ENCODE data around the gene FBXO36.
A peak's percentile ranks its signal among the peaks of the same experiment; 100 is the strongest.

FBXO36 gene

DNA sequence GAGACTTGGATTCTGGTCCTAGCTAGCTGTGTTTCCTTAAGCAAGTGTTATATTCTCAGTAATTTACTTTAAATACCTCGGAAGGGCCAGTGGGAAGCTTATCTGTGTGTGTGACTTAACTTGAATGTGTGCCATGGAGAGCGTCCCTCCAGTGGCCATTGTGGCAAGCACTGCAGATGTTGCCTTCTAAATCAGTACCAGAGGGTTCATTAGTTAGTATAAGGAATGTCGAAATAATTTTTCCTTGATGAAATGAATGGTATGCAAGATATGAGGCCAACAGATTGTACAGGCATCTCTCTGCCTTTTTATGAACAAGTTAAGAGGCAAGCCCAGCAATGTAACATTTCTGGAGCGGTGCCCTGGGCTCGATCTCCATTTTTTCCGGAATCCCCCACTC, 52.0 kb downstream of the FBXO36 start:
- DNase-seq = no peak

DNA sequence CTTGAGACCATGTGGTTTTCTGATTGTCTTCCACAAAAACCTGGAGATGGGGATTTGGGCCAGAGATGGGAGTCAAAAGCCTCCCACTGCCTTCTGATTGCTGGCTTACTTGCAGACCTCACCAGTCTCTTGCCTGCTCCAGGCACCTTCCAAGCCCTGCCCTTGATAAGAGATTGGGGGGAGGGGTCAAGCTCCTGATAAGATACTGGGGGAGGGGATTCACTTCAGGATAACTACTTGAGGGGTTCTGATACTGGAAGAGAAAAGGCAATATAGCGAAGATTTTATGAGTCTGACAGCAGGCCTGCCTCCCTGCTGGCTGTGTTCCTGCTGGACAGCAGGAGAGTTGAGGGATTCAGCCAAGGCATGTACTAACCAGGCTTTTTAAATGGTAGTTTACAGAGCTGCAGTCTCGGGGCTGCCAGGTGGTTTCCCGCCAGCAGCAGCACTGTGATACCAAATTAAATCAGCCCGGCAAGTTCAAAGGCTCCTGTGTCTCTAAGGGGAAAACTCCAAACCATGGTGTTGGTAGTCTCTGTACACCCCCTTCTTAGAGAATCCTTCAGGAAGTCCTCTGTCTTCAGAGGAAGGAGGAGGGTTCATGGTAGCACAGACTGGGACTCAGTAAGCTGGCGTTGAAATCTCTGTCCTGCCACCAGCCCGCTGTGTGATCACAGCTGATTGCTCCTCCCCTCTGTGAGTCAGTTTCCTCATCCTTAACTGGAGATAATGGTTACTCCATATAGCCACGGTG, 58.3 kb downstream of the FBXO36 start:
- no peak for DNase-seq

DNA sequence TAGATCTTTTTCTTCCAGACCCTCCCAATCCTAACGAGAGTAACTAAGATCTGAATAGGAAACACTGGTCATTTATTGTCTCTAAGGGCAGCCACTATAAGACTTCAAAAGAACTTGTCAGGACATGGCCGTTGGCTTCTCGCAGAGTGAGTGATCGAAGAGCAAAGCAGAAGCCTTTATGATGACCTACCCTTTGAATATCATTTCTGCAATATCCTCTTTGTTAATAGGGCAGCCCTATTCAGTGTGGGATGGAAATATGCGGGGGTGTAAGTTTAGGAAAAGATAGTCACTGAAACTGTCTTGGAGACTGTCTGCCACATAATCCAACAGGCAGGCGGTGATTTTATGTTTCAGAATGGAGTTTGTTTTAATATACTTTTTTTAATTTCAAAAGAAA, 70.9 kb downstream of the FBXO36 start:
- no peak for DNase-seq

DNA sequence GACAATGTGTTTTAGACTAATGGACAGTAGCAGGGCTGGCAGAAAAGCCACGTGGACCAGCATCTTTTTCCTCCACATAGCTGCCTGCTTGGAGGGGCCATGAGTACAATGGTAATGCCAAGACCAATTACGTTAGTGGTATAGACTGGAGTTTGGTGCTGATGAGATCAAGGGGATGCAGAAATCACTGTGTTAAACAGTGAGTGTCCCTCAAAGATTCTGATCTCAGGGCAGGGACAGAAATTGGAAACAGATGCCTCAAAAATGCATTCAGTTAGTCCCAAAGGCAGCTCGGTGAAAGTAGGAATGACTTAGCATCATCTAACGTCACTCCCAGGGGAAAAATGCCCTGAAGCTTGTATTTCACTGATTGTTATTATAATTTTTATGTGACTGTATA, 74.0 kb downstream of the FBXO36 start:
- DNase-seq = no peak

DNA sequence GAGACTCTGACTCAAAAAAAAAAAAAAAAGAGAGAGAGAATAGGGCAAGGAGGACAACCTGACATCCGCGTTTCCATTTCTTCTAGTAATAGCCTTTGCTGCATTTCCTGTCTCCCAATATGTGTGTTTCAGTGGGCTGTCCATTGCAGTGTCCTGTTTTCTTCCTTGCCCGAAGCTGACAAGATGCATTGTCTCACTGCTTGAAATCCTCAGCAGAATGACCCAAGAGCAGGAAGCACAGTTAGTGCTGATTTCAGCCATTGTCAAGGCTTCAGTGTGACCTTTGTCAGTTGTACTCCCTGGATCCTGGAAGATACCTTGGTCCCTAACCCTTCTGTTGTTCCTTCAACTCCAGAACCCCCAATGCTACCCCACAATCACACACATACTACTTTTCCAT, 75.3 kb downstream of the FBXO36 start:
- no peak for DNase-seq

DNA sequence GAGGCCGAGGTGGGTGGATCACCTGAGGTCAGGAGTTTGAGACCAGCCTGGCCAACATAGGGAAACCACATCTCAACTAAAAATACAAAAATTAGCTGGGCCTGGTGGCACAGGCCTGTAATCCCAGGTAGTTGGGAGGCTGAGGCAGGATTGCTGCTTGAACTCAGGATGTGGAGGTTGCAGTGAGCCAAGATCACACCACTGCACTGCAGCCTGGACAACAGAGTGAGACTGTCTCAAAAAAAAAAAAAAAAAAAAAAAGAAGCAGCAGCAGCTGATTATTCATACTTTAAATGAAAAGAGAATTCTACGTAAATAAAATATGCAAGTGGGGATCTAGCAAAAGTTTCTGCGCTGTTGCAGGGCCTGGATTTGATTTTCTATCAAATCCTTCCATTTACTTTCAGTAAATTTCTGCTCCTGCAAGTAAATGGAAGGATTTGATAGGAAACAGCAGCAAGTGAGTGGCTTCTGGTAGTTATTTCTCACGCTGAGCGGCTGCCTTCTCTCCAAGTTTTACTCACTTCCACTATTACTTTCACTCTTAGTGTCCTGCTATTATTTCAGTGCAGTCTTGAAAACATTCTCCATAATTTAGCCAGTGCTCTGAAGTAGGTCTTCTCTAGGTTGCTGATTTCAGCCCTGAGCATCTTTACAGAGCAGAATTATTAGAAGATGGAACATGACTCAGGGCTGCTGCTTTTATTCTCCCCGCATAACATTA, 78.0 kb downstream of the FBXO36 start:
- DNase-seq = no peak

DNA sequence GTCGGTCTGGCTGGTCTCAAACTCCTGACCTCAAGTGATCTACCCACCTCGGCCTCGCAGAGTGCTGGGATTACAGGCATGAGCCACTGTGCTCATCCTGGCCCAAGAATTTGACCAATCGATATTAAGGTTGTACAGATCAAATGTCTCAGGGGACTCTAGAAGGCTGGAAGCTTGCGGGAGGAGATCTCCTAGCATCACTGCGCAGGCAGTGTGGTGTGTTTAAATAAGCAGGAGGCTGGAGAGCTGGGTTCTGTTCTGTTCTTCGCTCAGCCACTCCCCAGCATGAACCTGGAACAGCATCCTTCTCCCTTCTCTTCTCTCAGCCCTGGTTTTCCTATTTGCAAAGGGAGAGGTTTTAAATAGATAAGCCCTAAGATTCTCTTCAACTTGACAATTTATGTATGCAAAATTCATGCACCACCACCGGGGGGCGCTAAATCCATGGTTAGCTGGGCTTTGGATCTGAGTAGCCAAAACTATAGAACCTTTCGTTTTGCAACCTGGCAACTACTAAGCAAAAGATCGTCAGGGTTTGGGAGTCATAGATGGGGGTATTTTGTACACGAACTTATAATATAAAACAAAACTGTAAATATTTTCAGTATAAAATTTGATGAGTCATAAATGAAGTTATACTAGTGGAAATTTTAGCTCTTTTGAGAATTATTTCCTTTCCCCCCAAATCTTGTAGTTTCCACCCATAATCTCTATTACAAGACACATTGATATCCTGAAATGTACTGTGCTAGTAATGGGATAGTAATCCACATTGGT, 85.8 kb downstream of the FBXO36 start:
- DNase-seq = peak; percentile 85

DNA sequence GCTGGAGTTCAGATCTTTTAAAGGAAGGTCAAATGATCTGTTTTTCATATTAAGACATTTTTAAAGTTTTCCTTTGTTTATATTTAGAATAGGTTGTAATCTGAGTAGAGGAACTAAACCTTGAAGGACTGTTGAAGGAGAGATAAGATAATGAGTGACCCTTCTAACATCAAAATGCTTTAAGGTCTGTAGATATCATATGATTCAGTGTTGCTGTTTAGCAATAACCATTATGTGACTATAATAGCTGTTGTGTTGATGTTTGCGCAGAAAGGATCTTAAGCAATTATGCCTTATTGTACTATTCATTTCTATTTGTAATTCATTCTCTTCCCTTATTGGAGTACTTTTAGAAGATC, 86.4 kb downstream of the FBXO36 start:
- DNase-seq = no peak

DNA sequence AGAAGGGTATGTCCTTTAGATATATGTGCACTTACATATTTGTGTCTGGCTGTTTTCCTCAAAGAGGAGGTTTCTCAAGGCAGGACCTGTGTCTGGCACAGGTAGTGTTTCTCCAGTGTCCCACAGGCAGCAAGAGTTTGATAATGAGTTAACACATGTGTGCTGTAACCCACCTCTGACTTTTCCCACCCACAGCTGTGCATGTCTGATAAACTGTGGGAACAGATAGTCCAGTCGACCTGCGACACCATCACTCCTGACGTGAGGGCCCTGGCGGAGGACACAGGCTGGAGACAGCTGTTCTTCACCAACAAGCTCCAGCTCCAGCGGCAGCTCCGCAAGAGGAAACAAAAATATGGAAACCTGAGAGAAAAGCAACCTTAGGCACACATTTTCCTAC, 88.2 kb downstream of the FBXO36 start:
- no peak for DNase-seq

DNA sequence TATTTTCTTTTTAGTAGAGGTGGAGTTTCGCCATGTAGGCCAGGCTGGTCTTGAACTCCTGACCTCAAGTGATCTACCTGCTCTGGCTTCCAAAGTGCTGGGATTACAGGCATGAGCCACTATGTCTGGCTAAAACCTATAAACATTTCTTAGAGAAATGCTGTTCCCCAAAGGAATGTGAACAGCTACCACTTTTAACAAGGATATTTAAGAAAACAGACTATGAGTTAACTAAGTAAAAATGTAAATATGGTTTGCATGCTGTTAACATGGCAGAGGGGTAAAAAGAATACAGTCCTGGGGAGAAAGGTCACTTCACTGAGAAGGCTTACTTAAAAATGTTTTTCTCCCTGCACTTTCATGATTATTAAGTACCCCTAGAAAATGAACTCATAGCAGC, 89.3 kb downstream of the FBXO36 start:
- no peak for DNase-seq

DNA sequence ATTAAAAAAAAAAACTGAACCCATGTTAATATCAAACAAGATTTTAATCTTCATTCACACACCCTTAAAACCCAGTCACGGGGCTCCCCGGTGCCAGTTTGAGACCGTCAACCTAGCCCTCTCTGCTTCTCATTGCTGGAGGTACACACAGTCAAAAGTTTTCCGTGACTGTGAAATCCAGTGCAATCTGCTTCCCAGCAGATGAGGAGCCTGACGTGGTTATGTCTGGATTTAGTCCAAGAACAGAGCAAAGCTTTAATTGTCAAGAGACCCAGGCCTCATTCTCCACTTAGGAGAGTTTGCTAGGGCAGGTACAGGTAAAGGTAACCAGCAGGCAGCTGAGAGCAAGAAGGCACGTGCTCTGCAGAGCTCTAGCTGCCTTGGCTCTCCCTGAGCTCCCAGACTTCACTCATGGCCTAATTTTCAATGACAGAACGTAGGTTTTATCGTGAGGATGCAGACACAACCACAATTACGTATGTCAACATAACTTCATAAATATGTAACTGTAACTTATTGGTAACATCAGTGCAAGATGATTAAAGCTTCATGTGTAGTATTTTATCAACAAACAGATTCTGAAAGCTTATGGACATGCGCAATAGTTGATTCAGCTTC, 90.1 kb downstream of the FBXO36 start:
- DNase-seq = no peak

DNA sequence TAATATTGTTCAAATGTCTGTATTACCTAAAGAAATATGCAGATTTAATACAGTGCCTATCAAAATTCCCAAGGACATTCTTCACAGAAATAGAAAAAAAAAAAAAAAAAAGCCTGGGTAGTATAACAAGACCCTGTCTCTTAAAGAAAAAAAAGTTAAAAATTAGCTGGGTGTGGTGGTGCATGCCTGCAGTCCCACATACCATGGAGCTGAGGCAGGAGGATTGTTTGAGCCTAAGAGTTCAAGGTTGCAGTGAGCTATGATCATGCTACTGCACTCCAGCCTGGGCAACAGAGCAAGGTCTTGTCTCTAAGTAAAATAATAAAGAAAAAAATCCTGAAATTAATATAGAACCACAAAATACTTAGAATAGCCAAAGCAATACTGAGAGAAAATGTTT, 94.5 kb downstream of the FBXO36 start:
- no peak for DNase-seq

DNA sequence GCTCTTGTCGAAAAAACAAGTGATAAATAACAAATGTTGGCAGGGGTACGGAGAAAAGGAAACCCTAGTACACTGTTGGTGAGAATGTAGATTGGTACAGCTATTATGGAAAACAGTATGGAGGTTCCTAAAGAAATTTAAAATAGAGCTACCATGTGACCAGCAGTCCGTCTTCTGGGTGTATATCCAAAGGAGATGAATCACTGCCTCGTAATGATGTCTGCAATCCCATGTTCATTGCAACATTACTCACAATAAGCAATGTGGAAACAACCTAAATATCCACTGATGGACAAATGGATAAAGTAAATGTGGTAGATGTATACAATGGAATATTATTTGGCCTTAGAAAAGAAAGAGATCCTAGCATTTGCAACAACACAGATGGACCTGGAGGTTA, 95.8 kb downstream of the FBXO36 start:
- no peak for DNase-seq

DNA sequence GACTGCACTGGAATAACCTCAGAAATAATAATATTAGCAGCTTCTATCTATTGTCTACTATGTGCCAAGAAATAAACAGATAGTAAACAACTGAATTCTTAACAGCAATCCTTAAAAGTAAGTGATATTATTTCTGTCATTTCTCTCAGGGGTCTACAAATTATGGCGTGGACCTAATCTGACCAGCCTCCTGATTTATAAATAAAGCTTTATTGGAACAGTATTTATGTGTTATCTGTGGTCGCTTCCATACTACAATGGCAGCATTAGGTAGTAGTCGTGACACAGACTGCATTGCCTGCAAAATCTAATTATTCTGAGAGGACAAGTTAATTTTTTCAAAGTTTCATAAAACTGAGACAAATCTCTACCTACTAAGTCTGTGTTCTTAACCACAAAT, 97.4 kb downstream of the FBXO36 start:
- DNase-seq = no peak

DNA sequence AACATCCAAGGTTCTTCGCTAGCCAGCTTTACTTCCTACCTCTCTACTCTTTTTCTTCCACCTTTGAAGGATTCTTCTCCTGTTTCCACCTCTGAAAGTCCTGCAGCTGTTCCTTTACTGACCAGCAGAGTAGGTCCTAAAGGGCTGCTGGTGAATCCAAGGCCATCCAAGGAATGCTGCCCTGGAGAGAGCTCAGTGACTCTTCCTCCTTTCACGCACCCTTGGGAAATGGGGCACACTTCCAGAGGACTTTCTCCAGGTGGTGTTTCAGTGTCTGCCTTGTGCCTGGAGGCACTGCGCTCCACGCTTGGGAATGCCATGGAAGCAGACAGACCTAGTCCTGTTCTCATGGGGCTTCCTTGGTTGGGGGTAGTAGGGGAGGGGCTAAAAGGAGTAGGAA, 101.0 kb downstream of the FBXO36 start:
- no peak for DNase-seq

DNA sequence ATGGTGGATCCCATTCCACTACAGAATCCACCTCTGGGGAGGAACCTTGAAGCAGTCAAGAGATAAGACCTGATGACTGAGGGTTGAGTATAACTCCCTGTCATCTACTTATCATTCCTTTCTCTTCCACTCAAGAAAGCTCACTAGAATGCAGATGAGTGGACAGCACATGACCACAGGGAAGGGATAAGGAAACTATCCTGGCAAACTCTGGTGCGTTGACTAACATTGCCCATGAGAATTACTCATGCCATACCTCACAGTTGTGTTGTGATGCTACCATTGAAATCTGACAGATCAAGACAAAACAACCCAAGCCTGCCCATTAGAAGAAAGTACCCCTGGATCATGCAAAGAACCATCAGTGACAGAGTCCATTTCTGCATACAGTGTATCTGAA, 119.9 kb downstream of the FBXO36 start:
- DNase-seq = no peak

DNA sequence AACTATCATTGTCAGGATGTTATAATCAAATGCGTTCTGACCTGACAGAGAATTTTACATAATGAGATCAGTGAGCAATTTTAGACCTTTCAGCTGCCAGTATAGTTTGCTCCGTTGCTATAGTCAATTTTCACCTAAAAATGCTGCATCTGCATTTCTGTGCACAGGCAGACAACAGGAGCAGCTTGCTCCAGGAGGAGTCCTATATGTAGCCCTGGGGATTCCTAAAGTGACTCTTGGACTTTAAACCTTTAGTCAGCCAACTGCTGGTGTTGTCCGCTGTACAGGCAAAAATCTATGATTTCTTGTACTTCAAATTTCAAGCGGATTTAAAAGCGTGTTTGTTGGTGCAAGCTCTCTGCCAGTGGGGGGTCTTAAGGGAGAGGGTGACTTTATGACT, 120.7 kb downstream of the FBXO36 start:
- no peak for DNase-seq

DNA sequence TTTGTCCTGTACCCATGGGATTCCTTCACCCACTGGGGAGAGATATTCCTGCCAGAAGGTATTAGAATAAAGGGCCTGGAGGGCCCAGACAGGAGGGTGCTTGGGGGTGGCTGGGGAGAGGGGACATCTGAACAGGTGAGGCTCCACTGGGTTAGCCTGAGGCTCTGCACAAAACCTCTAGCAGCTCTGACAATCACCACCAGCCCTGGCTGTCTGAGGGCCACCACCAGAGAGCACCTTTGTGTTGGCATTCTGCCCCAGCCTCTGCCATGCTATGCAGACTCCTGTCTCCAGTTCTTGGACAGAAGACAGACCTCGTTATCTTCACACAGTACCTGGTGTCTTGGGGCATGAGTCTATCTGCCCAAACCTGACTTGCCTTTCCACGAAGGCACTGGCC, 121.2 kb downstream of the FBXO36 start:
- no peak for DNase-seq

DNA sequence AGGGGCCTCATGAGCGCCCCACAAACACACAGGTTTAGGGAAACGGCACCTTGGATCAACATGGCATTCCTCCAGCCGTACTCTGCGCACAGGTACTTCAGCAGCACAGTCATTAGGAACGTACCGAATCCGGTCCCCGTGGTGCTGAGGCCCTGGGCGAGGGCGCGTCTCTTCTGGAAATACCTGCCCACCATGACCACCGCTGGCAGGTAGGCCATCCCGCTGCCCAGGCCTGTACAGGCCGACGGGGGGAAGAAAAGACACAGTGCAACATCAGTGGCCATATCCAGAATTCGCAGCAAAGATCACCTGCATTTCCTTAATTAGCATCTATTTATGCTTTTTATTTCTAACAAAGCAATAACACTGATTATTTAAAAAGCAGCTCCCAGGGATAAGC, 124.2 kb downstream of the FBXO36 start:
- DNase-seq = no peak

DNA sequence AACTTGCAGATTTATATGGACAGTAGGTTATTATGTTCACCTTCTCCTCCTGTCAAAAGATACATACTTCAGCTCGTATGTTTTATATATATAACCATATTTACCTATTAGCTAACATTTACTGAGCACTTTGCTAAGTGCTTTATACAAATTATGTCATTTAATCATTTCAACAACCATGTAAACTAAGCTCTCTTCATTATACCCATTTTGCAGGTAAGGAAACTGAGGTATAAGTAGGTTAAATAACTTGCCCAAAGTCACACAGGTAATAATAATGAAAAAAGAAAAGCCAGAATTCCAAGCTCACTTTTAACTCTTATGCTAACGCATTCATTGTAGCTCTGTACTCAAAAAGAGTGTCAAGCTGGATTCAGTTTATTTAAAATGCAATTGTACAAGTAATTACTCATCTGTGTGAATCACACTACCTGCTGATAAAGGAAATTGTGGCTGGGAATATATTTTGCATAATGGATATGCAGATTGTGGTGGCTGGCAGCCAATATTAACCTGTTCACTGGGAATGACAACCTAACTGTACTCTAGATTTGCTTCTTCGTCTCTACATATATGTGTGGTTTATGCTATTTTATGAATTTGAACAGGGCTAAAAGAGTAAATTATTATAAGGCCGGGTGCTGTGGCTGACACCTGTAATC, 125.8 kb downstream of the FBXO36 start:
- DNase-seq = no peak

DNA sequence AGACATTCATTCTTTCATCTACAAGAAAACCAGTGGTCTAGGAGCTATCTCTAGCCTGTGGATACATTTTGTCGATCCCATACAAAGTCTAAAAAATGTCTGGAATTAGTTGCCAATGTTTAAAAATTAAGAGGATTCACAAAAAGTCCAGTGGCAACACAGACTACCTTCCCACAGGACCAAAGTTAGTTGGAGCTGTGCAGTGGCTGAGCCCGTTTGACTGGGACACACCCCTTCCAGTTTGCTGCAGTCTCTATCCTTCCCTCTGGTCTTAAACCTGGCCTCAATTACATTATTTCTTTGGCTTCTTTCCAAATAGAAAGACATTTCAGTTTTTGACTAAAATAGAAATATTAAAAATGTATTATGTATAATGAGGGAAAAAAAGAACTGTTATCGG, 127.8 kb downstream of the FBXO36 start:
- DNase-seq = no peak

DNA sequence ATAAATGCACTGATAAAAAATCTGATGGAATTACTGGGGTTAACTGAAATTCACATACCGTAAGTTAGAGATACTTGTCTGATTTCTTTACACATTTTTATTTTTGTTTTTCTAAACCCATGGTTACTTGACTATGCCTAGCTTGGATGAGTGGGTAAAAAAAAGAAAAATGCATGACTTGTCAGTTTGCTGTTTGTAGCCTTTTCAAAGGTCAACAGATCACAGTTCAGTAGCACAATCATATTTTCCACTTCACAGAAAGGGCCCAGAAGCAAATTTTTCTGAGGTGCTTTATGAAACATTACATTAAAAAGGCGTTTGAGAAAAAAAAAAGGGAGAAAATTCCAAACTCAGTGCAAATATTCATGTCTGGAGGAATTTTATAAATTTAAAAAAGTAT, 130.0 kb downstream of the FBXO36 start:
- DNase-seq = no peak

Measured in activated naive CD4-positive, alpha-beta T cell treated with anti-CD3 and anti-CD28 coated beads, Interleukin-2, amount 50 U/mL, for 16 hours (primary cell).